Endothelial cell of umbilical vein (primary cell): Measurements from ENCODE around the gene COL19A1.

Source experiments
- EZH2 ChIP-seq: IDR thresholded peaks from 2 replicates; pipeline ENCODE4 v1.6.1; 2012; ENCODE audit warnings: borderline replicate concordance, low read depth, mild to moderate bottlenecking, moderate library complexity, low read length, inconsistent platforms; ENCODE audit not compliant: severe bottlenecking
- FOS ChIP-seq: IDR thresholded peaks from 2 replicates; pipeline ENCODE4 v1.6.1; 2011; ENCODE audit warnings: mild to moderate bottlenecking, low read length, moderate library complexity, borderline replicate concordance; ENCODE audit not compliant: insufficient read depth
- JUN ChIP-seq: IDR thresholded peaks from 2 replicates; pipeline ENCODE4 v1.6.1; 2011; ENCODE audit warnings: borderline replicate concordance, low read depth; ENCODE audit not compliant: insufficient read length, insufficient read depth
- POLR2A ChIP-seq: IDR thresholded peaks from 2 replicates; pipeline ENCODE4 v1.6.1; 2012; ENCODE audit warnings: low read depth, mild to moderate bottlenecking, control low read depth, low read length
- POLR2AphosphoS5 ChIP-seq: IDR thresholded peaks from 2 replicates; pipeline ENCODE4 v1.6.1; 2012; ENCODE audit warnings: low read depth, mild to moderate bottlenecking, control low read depth, low read length, moderate library complexity; ENCODE audit not compliant: insufficient read depth
- TF ChIP-seq, protein P1 (sequence below): IDR thresholded peaks from 2 replicates; pipeline ENCODE4 v1.6.1; 2011; ENCODE audit not compliant: insufficient read depth, insufficient read length
- TF ChIP-seq, protein P2 (sequence below), 2 donors: IDR thresholded peaks; 1 replicate in 1 of 2; 2 replicates in 1 of 2; pipeline ENCODE4 v1.5.1; 2011; ENCODE audit warnings: low read length in 2 of 2, mild to moderate bottlenecking in 2 of 2, moderate library complexity in 2 of 2, control low read depth in 1 of 2, inconsistent platforms in 1 of 2, low read depth in 1 of 2; ENCODE audit not compliant: insufficient read depth in 1 of 2; ENCODE audit errors: extremely low read depth in 1 of 2

DNA sequence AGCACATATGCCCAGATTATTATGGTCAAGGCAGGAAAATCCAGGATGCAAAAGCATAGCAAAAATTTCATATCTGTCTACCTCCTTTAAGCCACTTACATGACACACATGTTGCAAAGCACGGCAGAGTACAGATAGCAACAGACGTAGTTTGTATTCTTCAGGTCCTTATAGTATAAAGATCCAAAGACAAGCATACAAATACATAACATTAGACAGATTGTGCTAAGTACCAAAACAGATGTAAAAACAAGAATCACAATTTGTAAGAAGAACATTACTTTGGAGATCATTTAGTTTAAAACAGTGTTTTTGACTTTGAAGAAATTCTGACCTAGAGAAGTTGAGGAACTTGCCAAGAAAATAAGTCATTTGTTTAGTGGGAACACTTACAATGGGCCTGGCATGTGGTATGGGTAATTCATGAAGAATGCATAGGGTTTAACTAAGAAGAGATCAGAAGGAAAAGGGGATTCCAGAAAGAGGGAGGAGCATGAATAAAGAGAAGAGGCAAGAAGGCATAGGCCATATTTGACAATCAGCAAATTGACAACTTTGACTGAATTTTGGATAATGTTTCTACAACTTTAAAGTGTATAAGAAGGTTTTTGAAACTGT, 39.0 kb upstream of the COL19A1 start:
- TF ChIP-seq, protein P1, sequence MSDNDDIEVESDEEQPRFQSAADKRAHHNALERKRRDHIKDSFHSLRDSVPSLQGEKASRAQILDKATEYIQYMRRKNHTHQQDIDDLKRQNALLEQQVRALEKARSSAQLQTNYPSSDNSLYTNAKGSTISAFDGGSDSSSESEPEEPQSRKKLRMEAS: no peak
- TF ChIP-seq POLR2A (no peak), EZH2 (no peak), POLR2AphosphoS5 (no peak), FOS (no peak), JUN (no peak)
- TF ChIP-seq, protein P2, sequence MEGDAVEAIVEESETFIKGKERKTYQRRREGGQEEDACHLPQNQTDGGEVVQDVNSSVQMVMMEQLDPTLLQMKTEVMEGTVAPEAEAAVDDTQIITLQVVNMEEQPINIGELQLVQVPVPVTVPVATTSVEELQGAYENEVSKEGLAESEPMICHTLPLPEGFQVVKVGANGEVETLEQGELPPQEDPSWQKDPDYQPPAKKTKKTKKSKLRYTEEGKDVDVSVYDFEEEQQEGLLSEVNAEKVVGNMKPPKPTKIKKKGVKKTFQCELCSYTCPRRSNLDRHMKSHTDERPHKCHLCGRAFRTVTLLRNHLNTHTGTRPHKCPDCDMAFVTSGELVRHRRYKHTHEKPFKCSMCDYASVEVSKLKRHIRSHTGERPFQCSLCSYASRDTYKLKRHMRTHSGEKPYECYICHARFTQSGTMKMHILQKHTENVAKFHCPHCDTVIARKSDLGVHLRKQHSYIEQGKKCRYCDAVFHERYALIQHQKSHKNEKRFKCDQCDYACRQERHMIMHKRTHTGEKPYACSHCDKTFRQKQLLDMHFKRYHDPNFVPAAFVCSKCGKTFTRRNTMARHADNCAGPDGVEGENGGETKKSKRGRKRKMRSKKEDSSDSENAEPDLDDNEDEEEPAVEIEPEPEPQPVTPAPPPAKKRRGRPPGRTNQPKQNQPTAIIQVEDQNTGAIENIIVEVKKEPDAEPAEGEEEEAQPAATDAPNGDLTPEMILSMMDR (IDR thresholded peaks at IDR 0.05; ENCODE audit: extremely low read depth in 1 of 2, insufficient read depth in 1 of 2, low read depth in 1 of 2, low read length in 2 of 2): no peak
